ENCODE measurements around the gene PDE11A. TPM values are rescaled to one million over a fixed set of nuclear protein-coding genes. Genes with fewer than 3 reads are reported as not detected.

PDE11A gene
- total and polyA plus RNA-seq, 2 of the 13 experiments (the other 11 are each of a cell fraction or from before 2014, with no cell fraction given): 1.2 to 1.7 TPM

- TF ChIP-seq ZNF777 (CRISPR knock-in tag; IDR thresholded peaks at IDR 0.05) (peak; percentile 100), ZNF766 (CRISPR knock-in tag; IDR thresholded peaks at IDR 0.05; ENCODE audit: borderline replicate concordance) (no peak), ZNF382 (CRISPR knock-in tag; IDR thresholded peaks at IDR 0.05; ENCODE audit: borderline replicate concordance) (no peak), ZNF180 (CRISPR knock-in tag; IDR thresholded peaks at IDR 0.05; ENCODE audit: borderline replicate concordance, low read depth) (no peak), NFATC3 (CRISPR knock-in tag; IDR thresholded peaks at IDR 0.05) (peak; percentile 79; the same call in 1 of the 2 replicates), HMGXB4 (CRISPR knock-in tag; IDR thresholded peaks at IDR 0.05; ENCODE audit: borderline replicate concordance in 1 of 2, low read depth in 1 of 2) (peak; percentile 77 to 85), ZSCAN9 (CRISPR knock-in tag; IDR thresholded peaks at IDR 0.05; ENCODE audit: borderline replicate concordance) (peak; percentile 29)
- TF ChIP-seq, protein P1, sequence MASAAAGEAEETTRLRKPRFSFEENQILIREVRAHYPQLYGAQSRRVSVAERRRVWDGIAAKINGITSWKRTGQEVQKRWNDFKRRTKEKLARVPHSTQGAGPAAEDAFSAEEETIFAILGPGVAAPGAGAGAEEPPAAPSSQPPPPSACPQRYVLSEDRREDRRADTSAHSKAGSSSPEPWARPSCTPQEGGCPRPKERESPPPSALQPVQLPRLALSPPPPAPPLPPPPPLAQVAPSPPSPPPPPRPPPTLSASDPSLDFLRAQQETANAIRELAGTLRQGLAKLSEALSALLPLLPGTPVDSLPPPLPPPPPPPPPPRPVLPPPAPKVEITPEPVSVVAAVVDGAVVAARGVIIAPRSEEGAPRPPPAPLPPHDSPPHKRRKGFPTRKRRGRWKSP (CRISPR knock-in tag; IDR thresholded peaks at IDR 0.05): peak; percentile 92
- TF ChIP-seq, protein P2, sequence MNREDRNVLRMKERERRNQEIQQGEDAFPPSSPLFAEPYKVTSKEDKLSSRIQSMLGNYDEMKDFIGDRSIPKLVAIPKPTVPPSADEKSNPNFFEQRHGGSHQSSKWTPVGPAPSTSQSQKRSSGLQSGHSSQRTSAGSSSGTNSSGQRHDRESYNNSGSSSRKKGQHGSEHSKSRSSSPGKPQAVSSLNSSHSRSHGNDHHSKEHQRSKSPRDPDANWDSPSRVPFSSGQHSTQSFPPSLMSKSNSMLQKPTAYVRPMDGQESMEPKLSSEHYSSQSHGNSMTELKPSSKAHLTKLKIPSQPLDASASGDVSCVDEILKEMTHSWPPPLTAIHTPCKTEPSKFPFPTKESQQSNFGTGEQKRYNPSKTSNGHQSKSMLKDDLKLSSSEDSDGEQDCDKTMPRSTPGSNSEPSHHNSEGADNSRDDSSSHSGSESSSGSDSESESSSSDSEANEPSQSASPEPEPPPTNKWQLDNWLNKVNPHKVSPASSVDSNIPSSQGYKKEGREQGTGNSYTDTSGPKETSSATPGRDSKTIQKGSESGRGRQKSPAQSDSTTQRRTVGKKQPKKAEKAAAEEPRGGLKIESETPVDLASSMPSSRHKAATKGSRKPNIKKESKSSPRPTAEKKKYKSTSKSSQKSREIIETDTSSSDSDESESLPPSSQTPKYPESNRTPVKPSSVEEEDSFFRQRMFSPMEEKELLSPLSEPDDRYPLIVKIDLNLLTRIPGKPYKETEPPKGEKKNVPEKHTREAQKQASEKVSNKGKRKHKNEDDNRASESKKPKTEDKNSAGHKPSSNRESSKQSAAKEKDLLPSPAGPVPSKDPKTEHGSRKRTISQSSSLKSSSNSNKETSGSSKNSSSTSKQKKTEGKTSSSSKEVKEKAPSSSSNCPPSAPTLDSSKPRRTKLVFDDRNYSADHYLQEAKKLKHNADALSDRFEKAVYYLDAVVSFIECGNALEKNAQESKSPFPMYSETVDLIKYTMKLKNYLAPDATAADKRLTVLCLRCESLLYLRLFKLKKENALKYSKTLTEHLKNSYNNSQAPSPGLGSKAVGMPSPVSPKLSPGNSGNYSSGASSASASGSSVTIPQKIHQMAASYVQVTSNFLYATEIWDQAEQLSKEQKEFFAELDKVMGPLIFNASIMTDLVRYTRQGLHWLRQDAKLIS (CRISPR knock-in tag; IDR thresholded peaks at IDR 0.05): no peak
- TF ChIP-seq, protein P3, sequence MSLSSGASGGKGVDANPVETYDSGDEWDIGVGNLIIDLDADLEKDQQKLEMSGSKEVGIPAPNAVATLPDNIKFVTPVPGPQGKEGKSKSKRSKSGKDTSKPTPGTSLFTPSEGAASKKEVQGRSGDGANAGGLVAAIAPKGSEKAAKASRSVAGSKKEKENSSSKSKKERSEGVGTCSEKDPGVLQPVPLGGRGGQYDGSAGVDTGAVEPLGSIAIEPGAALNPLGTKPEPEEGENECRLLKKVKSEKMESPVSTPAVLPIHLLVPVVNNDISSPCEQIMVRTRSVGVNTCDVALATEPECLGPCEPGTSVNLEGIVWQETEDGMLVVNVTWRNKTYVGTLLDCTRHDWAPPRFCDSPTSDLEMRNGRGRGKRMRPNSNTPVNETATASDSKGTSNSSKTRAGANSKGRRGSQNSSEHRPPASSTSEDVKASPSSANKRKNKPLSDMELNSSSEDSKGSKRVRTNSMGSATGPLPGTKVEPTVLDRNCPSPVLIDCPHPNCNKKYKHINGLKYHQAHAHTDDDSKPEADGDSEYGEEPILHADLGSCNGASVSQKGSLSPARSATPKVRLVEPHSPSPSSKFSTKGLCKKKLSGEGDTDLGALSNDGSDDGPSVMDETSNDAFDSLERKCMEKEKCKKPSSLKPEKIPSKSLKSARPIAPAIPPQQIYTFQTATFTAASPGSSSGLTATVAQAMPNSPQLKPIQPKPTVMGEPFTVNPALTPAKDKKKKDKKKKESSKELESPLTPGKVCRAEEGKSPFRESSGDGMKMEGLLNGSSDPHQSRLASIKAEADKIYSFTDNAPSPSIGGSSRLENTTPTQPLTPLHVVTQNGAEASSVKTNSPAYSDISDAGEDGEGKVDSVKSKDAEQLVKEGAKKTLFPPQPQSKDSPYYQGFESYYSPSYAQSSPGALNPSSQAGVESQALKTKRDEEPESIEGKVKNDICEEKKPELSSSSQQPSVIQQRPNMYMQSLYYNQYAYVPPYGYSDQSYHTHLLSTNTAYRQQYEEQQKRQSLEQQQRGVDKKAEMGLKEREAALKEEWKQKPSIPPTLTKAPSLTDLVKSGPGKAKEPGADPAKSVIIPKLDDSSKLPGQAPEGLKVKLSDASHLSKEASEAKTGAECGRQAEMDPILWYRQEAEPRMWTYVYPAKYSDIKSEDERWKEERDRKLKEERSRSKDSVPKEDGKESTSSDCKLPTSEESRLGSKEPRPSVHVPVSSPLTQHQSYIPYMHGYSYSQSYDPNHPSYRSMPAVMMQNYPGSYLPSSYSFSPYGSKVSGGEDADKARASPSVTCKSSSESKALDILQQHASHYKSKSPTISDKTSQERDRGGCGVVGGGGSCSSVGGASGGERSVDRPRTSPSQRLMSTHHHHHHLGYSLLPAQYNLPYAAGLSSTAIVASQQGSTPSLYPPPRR (CRISPR knock-in tag; IDR thresholded peaks at IDR 0.05; ENCODE audit: borderline replicate concordance): peak; percentile 45; the same call in 1 of the 2 replicates
- TF ChIP-seq, protein P4, sequence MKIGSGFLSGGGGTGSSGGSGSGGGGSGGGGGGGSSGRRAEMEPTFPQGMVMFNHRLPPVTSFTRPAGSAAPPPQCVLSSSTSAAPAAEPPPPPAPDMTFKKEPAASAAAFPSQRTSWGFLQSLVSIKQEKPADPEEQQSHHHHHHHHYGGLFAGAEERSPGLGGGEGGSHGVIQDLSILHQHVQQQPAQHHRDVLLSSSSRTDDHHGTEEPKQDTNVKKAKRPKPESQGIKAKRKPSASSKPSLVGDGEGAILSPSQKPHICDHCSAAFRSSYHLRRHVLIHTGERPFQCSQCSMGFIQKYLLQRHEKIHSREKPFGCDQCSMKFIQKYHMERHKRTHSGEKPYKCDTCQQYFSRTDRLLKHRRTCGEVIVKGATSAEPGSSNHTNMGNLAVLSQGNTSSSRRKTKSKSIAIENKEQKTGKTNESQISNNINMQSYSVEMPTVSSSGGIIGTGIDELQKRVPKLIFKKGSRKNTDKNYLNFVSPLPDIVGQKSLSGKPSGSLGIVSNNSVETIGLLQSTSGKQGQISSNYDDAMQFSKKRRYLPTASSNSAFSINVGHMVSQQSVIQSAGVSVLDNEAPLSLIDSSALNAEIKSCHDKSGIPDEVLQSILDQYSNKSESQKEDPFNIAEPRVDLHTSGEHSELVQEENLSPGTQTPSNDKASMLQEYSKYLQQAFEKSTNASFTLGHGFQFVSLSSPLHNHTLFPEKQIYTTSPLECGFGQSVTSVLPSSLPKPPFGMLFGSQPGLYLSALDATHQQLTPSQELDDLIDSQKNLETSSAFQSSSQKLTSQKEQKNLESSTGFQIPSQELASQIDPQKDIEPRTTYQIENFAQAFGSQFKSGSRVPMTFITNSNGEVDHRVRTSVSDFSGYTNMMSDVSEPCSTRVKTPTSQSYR (CRISPR knock-in tag; IDR thresholded peaks at IDR 0.05; ENCODE audit: borderline replicate concordance): peak; percentile 72; the same call in 1 of the 2 replicates
These were observed 454.0 kb downstream of the PDE11A start (continued) for GRCh38 chr2:177618255-177619253.
